Fibroblast of villous mesenchyme (primary cell): Measurements from ENCODE around the gene NT5C1B. TPM values are rescaled to one million over a fixed set of nuclear protein-coding genes. Genes with fewer than 3 reads are reported as not detected.

Source experiments
- DNase-seq: peaks from one replicate; pipeline ENCODE4 v3.0.0-alpha.2; 2010; ENCODE audit warnings: low read depth
- H3K4me3 ChIP-seq: 2 replicates; pipeline ENCODE4 v1.5.1; 2011; ENCODE audit warnings: low read depth, mild to moderate bottlenecking, low read length
- total RNA-seq: library from RNA; depleted of rRNA; stranded (reverse); fragments of >200 nt; gene quantifications from 2 replicates; pipeline ENCODE4 v1.2.3, GENCODE V29; 2012
- TF ChIP-seq, protein P1 (sequence below): IDR thresholded peaks from 2 replicates; pipeline ENCODE4 v1.5.1; 2012; ENCODE audit warnings: low read depth, mild to moderate bottlenecking, low read length; ENCODE audit not compliant: insufficient read depth

NT5C1B gene
- total RNA-seq, 1 donor: not detected

DNA sequence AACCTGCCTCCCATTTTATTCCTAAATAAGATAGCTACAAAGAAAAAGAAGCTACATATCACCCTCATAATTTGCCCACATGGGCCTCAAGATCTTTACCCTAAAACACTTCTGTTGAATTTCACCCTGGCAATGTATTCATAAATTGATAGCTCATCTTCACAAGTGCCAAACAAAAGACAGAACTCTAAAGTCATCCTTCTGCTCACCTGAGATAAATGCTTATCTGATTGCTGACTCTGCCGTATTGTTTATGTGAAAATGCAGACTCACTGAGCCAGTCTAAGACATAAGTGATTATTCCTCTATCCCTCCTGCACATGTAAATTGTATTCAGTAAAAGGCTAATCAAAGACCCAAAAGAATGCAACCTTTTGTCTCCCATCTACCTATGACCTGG is 30.9 kb downstream of the NT5C1B start:
- TF ChIP-seq, protein P1, sequence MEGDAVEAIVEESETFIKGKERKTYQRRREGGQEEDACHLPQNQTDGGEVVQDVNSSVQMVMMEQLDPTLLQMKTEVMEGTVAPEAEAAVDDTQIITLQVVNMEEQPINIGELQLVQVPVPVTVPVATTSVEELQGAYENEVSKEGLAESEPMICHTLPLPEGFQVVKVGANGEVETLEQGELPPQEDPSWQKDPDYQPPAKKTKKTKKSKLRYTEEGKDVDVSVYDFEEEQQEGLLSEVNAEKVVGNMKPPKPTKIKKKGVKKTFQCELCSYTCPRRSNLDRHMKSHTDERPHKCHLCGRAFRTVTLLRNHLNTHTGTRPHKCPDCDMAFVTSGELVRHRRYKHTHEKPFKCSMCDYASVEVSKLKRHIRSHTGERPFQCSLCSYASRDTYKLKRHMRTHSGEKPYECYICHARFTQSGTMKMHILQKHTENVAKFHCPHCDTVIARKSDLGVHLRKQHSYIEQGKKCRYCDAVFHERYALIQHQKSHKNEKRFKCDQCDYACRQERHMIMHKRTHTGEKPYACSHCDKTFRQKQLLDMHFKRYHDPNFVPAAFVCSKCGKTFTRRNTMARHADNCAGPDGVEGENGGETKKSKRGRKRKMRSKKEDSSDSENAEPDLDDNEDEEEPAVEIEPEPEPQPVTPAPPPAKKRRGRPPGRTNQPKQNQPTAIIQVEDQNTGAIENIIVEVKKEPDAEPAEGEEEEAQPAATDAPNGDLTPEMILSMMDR: no peak
- no peak overlapping the region for H3K4me3 ChIP-seq
- DNase-seq: no peak

DNA sequence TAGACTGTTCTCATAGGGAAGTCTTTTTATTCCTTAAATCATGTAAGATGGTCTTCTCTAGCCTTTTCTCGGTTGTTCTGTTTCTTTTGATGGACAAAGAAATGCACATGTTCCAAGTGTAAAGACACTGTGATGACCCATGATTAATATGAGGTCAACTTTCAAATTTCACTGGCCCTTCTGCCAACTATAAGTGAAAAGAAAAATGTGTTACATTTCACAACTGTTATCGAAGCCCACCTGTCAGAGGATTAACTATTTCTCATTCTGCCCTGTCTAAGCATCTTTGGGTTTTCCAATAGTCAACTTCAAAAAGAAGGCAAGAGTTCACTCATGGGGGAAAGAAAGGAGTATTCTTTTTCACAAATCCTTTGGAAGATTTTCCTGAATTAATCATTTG is 32.2 kb downstream of the NT5C1B start:
- TF ChIP-seq, protein P1: no peak

DNA sequence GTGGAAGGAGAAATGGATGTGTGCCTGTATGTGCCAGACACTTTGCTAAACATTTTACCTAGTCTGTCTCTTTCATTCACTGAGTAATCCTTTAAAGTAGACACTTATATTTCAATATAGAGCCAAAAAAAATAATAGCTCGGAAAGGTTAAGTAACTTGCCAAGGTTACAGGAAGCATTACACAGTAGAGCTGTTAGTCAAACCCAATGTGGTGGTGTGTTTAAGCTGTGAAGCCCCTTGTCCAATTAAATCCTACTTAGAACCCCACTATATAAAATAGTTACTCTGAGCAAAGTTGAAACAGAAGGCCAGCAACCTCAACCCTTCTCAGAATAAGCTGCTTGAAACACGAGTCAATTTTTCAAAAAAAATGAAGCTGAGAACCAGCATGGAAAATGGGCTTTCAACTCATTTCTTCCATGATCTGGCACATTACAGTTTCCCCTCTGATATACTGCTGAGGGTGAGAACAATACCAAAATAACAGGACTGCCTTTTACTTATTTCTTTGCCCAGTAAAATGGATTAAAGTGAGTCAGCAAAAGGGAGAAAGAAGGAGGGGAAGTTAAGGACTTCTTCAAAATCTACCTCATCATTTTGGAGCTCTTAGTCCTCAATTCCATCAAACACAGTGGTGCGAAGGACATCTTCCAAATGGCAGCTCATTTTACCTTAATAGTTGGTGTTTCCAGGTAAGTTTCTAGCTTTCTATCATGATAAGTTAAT is 36.9 kb downstream of the NT5C1B start:
- TF ChIP-seq, protein P1: no peak
- no peak overlapping the region for H3K4me3 ChIP-seq
- no peak for DNase-seq

More for the DNA sequence above, 32.2 kb downstream of the NT5C1B start:
- DNase-seq: no peak
- H3K4me3 ChIP-seq: no peak overlapping the region

DNA sequence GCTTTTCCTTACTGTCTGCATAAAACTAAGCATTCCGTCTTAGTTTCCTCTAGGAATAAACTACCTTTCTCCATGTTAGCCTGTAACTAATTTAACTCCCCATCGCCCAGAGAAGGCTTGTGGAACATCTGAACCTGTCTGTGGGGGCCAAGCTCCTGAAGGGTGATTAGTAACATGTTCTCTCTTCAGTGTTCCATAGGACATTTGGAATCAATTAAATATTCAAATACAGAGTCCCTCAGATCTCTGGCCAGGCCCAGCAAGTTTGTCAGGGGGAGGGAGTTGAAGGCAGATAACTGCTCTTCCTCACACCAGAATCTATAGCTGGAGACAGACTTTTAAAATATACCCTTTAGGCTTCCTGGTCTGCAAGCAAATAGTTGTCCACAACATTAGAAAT is 37.7 kb downstream of the NT5C1B start:
- TF ChIP-seq, protein P1: no peak
- no peak overlapping the region for H3K4me3 ChIP-seq
- DNase-seq: no peak

DNA sequence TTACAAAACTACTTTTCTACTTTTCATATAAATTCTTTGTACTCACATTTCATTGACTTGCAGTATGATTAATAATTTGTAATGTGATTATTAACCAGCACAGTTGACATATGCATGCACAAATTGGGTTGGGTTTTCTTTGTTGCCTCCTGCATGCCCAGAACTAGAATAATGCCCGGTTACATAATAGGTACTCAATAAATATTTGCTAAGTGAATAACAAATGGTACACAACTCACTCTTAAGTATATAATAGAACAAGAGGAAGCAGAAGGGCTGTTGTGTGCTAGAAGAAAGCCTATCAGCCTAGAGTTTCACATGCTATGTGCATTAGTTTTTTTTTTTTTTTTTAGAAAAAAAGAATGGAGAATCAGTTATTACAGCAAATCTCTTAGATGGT is 38.2 kb downstream of the NT5C1B start:
- TF ChIP-seq, protein P1: no peak
- H3K4me3 ChIP-seq: no peak overlapping the region
- DNase-seq: no peak

DNA sequence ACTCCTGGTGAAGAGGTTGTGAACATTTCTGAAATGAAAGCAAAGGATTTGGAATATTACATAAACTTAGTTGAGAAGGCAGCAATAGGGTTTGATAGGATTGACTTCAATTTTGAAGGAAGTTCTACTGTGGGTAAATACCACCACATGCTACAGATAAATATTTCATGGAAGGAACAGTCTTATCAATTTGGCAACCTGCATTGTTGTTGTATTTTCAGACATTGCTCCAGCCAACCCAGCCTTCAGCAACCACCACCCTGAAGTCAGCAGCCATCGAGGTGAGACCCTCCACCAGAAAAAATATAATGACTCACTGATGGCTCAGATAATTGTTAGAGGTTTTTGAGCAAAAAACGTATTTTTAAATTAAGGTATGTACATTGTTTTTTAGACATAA is 38.9 kb downstream of the NT5C1B start:
- H3K4me3 ChIP-seq: no peak overlapping the region
- TF ChIP-seq, protein P1: no peak
- no peak for DNase-seq

DNA sequence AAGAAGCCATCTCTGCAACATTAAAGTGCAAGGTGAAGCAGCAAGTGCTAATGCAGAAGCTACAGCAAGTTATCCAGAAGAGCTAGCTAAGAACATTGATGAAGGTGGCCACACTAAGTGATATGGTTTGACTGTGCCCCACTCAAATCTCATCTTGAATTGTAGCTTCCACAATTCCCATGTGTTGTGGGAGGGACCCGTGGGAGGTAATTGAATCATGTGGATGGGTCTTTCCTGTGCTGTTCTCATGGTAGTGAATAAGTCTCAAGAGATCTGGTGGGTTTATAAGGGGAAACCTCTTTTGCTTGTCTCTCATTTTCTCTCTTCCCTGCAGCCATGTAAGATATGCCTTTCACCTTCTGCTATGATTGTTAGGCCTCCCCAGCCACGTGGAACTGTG is 40.3 kb downstream of the NT5C1B start:
- TF ChIP-seq, protein P1: no peak
- DNase-seq: no peak
- no peak overlapping the region for H3K4me3 ChIP-seq
